GM12864 (cell line): ENCODE results near the gene PDLIM3.

Experiments
- DNase-seq: peaks from one replicate; pipeline ENCODE4 v3.0.0-alpha.2; 2011; ENCODE audit warnings: low read depth
- H3K4me3 ChIP-seq: 2 replicates; pipeline ENCODE4 v1.5.1; 2011; ENCODE audit warnings: mild to moderate bottlenecking, low read depth, low read length, control low read depth
- TF ChIP-seq, protein P1 (sequence below): IDR thresholded peaks from 2 replicates; pipeline ENCODE4 v1.5.1; 2011; ENCODE audit warnings: low read depth, mild to moderate bottlenecking, moderate library complexity, low read length, control low read depth, inconsistent platforms; ENCODE audit errors: missing control alignments

PDLIM3 gene

DNA sequence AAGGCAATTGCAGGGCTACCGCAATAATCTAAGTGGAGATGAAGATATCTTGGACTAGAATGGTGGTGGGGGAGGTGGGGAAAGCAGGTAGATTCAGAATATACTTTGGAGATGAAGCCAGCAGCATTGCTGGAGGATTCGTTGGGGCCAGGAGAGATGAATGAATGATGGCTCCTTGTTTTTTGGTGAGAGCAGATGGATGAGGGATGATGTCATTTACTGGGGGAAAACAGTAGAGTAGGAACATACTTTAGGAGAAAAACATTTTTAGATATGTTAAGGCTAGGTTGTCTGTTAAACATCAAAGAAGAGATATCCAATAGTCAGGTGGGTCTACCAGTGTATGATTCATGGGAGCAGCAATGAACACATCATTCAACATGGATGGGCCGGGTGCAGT, 69.6 kb downstream of the PDLIM3 start:
- H3K4me3 ChIP-seq, result no peak overlapping the region
- no peak for DNase-seq
- TF ChIP-seq, protein P1, sequence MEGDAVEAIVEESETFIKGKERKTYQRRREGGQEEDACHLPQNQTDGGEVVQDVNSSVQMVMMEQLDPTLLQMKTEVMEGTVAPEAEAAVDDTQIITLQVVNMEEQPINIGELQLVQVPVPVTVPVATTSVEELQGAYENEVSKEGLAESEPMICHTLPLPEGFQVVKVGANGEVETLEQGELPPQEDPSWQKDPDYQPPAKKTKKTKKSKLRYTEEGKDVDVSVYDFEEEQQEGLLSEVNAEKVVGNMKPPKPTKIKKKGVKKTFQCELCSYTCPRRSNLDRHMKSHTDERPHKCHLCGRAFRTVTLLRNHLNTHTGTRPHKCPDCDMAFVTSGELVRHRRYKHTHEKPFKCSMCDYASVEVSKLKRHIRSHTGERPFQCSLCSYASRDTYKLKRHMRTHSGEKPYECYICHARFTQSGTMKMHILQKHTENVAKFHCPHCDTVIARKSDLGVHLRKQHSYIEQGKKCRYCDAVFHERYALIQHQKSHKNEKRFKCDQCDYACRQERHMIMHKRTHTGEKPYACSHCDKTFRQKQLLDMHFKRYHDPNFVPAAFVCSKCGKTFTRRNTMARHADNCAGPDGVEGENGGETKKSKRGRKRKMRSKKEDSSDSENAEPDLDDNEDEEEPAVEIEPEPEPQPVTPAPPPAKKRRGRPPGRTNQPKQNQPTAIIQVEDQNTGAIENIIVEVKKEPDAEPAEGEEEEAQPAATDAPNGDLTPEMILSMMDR, result no peak

DNA sequence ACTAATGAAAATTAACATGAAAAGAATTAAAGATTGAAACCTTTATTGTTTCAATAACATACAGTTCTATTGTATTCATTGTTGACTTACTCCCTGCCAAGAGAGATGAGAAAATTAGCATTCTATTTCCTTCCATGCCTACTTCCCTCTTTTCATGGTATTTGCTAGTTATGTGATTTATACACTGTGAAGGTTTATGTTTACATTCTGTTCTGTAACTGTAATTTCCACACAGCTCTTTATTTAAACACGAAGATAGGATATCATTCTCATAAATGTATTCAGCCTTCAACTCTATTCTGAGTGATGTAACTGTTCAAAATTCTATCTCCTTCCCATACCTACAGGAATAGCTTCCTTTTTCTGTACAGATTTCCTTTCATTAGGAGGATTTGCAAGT, 70.4 kb downstream of the PDLIM3 start:
- TF ChIP-seq, protein P1, result no peak
- DNase-seq, result no peak
- no peak overlapping the region for H3K4me3 ChIP-seq

DNA sequence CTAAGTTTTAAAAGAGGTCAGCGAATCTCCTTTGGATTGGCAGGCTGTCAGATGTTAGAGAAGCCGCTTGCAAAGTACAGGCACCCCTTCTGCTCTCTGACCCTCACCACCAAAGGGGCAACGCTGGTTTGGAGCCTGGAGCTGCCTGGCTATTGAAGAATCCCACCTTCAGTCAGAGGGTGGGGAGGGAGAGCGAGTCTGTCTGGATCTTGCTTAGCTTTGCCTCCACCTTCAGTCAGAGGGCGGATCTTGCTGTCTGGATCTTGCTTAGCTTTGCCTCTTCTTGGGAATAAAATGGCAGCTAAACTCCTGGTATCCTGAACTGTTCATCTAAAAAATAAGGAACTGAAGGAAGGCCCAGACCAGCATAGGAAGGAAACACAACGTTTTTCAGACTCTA, 71.1 kb downstream of the PDLIM3 start:
- TF ChIP-seq, protein P1, result no peak
- no peak overlapping the region for H3K4me3 ChIP-seq
- DNase-seq, result no peak

DNA sequence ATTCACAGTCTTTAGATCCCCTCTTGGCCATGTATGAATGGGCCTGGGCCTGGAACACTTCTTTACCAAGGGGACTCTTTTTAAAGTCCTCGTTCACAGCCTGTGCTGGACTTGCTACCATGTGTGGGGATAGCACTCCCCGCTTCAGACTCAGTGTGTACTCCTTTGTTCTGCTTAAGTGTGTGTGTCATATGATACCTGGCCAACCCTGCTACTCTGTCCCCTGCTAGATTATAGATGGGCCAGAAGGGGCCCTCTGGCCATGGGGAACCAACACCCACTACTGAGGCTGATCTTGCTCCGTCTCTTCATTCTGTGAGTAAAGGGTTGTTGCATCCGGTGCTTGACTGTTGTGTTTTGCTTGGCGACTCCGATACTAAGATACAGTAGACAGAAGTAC, 71.8 kb downstream of the PDLIM3 start:
- H3K4me3 ChIP-seq, result no peak overlapping the region
- TF ChIP-seq, protein P1, result no peak
- no peak for DNase-seq

DNA sequence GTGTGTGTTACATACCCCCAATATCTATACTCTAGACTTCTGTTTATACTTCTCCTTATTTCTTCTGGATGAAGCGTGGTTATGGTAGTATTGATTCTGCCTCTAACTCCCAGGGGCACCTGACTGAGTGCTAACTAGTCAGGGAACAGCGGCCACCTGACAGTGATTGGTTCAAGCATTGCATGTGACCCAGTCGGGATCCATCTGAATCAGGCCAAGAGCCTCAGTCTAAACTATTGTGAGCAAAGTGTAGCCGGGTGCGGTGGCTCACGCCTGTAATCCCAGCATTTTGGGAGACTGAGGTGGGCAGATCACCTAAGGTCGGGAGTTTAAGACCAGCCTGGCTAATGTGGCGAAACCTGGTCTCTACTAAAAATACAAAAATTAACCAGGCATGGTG, 73.7 kb downstream of the PDLIM3 start:
- no peak overlapping the region for H3K4me3 ChIP-seq
- no peak for DNase-seq
- TF ChIP-seq, protein P1, result no peak

DNA sequence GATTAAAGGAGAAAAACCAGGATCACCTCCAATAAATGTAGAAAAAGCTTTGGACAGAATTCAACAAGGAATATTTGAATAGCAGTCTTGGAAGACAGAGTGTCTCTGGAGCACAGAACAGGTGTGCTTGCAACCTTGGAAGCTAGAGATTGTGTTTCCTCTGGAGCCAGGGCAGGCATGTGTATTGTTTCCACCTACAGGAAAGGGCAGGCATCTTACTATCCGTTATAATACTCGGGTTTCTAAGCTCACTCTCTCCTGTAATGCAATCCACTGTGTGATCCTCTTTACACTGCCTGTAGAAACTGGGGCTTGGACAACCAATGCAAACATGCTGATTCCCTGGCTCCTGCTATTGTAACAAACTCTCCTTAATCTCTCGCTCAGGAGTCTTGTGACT, 78.2 kb downstream of the PDLIM3 start:
- TF ChIP-seq, protein P1, result no peak
- DNase-seq, result no peak
- H3K4me3 ChIP-seq, result no peak overlapping the region

DNA sequence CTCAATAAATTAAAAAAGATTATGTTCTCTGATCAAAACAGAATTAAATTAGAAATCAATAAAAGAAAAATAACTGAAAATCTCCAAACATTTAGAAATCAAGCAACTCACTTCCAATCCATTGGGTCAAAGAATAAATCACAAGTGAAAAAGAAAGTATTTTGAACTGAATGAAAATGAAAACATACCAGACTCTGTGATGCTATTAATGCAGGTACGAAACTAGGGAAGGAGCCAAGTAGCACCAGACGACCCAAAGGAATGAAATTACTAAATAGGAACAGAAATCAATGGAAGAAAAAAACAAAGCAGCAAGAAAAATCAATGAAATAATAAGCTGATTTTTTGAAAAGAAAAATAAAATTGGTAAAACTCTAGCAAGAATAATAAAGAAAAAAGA, 79.2 kb downstream of the PDLIM3 start:
- DNase-seq, result no peak
- TF ChIP-seq, protein P1, result no peak
- H3K4me3 ChIP-seq, result no peak overlapping the region
